Kidney epithelial cell (primary cell): ENCODE measurements around the gene TMPRSS12. TPM values are rescaled to one million over a fixed set of nuclear protein-coding genes. Genes with fewer than 3 reads are reported as not detected.

ENCODE experiments used
- DNase-seq: peaks from one replicate; pipeline ENCODE4 v3.0.0-alpha.2; 2010; ENCODE audit warnings: low read depth
- H3K27me3 ChIP-seq: 2 replicates; pipeline ENCODE4 v1.6.0; 2011; ENCODE audit warnings: low read length; ENCODE audit not compliant: control insufficient read depth, insufficient read depth
- H3K36me3 ChIP-seq: 2 replicates; pipeline ENCODE4 v1.5.1; 2011; ENCODE audit warnings: low read length; ENCODE audit not compliant: control insufficient read depth, insufficient read depth
- H3K4me3 ChIP-seq: 2 replicates; pipeline ENCODE4 v1.5.1; 2011; ENCODE audit warnings: low read depth, mild to moderate bottlenecking, control low read depth, low read length
- CTCF ChIP-seq: IDR thresholded peaks from 2 replicates; pipeline ENCODE4 v1.5.1; 2011; ENCODE audit warnings: mild to moderate bottlenecking, moderate library complexity, low read length, control low read depth, inconsistent platforms; ENCODE audit not compliant: insufficient read depth, poor library complexity, severe bottlenecking
- total RNA-seq: library from RNA; depleted of rRNA; stranded (reverse); fragments of >200 nt; gene quantifications from 2 replicates; pipeline ENCODE4 v1.2.3, GENCODE V29; 2015

The TMPRSS12 gene
- total RNA-seq, 1 donor from 2014 or later: not detected

- TF ChIP-seq CTCF: no peak
- no peak for DNase-seq
- Histone ChIP-seq H3K27me3 (no peaks in the 10 kb centered on the region), H3K4me3 (no peak overlapping the region), H3K36me3 (no peaks in the 10 kb centered on the region)
Measured at GRCh38 chr12:50932787-50933280, 90.1 kb downstream of the TMPRSS12 start.

- Histone ChIP-seq H3K4me3 (no peak overlapping the region), H3K27me3 (no peaks in the 10 kb centered on the region), H3K36me3 (no peaks in the 10 kb centered on the region)
- no peak for TF ChIP-seq CTCF
- no peak for DNase-seq
Measured at GRCh38 chr12:50933459-50934124, 90.9 kb downstream of the TMPRSS12 start.

DNA sequence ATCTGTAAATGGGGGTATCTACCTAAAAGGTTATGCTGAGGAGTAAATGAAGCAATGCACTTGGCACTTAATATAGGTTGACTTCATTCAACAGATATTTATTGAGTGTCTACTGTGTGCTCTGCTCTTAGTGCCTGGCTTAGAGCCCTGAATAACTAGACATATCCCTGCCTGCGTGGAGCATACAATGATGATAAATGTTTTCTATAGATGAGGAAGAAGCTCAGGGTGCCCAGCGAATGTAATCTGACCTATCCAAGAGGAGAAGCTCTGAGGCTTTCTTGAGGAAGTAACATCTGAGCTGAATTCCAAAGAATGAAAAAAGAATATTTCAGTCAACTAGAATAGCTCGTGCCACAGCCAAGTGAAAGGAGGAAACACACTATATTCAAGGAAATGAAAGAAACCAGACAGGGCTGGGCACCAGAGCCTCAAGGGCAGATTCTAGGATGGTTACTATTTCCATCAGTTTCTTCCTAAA lies 91.7 kb downstream of the TMPRSS12 start:
- Histone ChIP-seq H3K27me3 (no peaks in the 10 kb centered on the region), H3K36me3 (no peaks in the 10 kb centered on the region), H3K4me3 (no peak overlapping the region)
- TF ChIP-seq CTCF: no peak
- no peak for DNase-seq

DNA sequence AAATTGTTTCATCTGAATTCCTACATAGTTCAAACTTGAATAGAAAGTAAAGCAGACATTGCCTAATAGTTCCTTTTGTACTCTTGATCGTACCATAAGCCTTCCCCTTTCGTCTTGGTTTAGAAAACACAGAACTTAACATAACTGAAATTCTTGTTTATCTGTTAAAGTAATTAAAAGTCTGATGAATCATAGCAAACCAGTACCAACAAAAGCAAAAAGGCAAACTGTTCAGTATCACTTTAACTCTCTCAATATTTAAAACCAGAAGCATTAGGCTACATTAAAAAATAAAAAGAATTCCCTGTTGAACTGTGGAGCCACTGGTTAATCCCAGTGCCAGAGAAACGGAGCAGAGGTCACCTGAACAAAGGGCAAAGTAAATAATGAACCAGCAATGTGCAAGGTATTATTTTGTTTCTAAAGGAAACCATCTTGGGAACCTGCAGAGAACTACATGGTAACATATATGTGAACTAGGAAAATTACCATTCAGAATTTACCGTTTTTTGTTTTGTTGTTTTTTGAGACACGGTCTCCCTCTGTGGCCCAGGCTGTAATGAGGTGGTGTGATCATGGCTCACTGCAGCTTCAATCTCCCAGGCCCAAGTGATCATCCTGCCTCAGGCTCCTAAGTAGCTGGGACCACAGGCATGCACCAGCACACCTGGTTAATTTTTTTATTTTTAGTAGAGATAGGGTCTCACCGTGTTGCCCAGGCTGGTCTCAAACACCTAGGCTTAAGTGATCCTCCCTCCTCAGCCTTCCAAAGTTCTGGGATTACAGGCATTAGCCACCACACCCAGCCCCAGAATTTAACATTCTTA lies 92.5 kb downstream of the TMPRSS12 start:
- no peak overlapping the region for H3K4me3 ChIP-seq
- H3K27me3 ChIP-seq: no peaks in the 10 kb centered on the region
- no peak for DNase-seq
- TF ChIP-seq CTCF: no peak
- H3K36me3 ChIP-seq: no peaks in the 10 kb centered on the region

DNA sequence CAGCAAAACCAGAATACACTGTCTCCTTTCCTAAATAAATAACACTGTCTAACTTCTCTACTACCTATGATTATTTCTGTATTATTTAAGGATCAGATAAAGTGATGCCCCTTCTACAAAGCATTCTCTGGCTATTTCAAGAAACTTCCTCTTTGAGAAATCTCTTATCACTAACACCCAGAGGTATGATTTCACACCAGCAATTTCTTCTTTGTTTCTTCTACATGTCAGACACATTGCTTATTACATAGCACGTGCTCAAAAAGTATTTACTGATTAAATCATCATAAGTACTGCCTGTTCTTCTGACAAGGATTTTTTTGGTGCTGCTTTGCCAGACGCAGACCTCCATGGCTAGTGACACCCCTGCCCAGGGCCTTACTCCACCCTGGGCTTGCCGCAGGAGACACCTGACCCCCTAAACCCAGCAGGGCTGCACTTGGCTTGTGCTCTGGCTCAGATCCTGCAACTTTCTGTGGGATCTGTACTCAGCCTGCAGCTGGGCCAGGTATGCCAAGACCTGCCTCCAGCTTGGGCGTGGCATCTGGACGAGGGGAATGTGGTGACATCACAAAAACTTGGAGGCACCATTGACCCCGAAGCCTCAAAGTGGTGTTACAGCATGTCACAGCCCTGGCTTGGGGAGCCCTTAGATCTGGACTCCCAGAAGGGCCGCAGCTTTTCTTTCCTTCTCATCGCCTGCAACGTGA lies 94.2 kb downstream of the TMPRSS12 start:
- no peak for TF ChIP-seq CTCF
- no peak overlapping the region for H3K4me3 ChIP-seq
- no peaks in the 10 kb centered on the region for H3K36me3 ChIP-seq
- no peaks in the 10 kb centered on the region for H3K27me3 ChIP-seq
- DNase-seq: no peak

Other genes starting within 250 kb of the TMPRSS12 start
- 17.3 and 20.0 TPM in 2 replicates for gene ATF1, start 78.8 kb upstream of the TMPRSS12 start, total RNA-seq
- gene HIGD1C, start 109.6 kb downstream of the TMPRSS12 start, total RNA-seq: not detected in 2 replicates
- 36.3 and 42.2 TPM in 2 replicates for gene SLC11A2, start 183.5 kb downstream of the TMPRSS12 start, total RNA-seq
- gene LETMD1, start 205.4 kb downstream of the TMPRSS12 start, total RNA-seq: 37.9 and 44.5 TPM in 2 replicates
- gene CSRNP2, start 240.7 kb downstream of the TMPRSS12 start, total RNA-seq: 36.1 and 36.6 TPM in 2 replicates